SH-SY5Y (cell line): ENCODE data around the gene FST.

Source experiments
- GATA2 ChIP-seq: IDR thresholded peaks from 2 replicates; pipeline ENCODE4 v1.6.1; 2011; ENCODE audit warnings: mild to moderate bottlenecking, low read depth, low read length
- GATA3 ChIP-seq: IDR thresholded peaks from 2 replicates; pipeline ENCODE4 v1.6.1; 2011; ENCODE audit warnings: low read depth, mild to moderate bottlenecking, low read length, moderate library complexity

Gene FST

GRCh38 chr5:53463909-53464621, 16.4 kb upstream of the FST start:
- no peak for TF ChIP-seq GATA3
- no peak for TF ChIP-seq GATA2

- no peak for TF ChIP-seq GATA3
- TF ChIP-seq GATA2: no peak
These were observed 15.7 kb upstream of the FST start for GRCh38 chr5:53464722-53465121.

- TF ChIP-seq GATA3 (no peak), GATA2 (no peak)
These were observed 10.3 kb upstream of the FST start for GRCh38 chr5:53469946-53470687.

- TF ChIP-seq GATA3: no peak
- no peak for TF ChIP-seq GATA2
These were observed 8.2 kb upstream of the FST start for GRCh38 chr5:53472279-53472678.

- no peak for TF ChIP-seq GATA2
- TF ChIP-seq GATA3: no peak
These were observed 7.5 kb upstream of the FST start for GRCh38 chr5:53472720-53473510.

GRCh38 chr5:53473633-53474032, 6.8 kb upstream of the FST start:
- TF ChIP-seq GATA2: no peak
- no peak for TF ChIP-seq GATA3

GRCh38 chr5:53475320-53475719, 5.1 kb upstream of the FST start:
- no peak for TF ChIP-seq GATA2
- no peak for TF ChIP-seq GATA3

GRCh38 chr5:53476019-53476418, 4.4 kb upstream of the FST start:
- TF ChIP-seq GATA3 (no peak), GATA2 (no peak)

- TF ChIP-seq GATA2: no peak
- TF ChIP-seq GATA3: no peak
These were observed 3.6 kb upstream of the FST start for GRCh38 chr5:53476531-53477480.

- TF ChIP-seq GATA2: no peak
- no peak for TF ChIP-seq GATA3
These were observed 1.9 kb upstream of the FST start for GRCh38 chr5:53478411-53479044.

GRCh38 chr5:53479045-53479589, 1.3 kb upstream of the FST start:
- TF ChIP-seq GATA3 (no peak), GATA2 (no peak)

- no peak for TF ChIP-seq GATA3
- TF ChIP-seq GATA2: no peak
These were observed 626 bp upstream of the FST start for GRCh38 chr5:53479590-53480415.
